ENCODE results near the gene NEGR1.

DNA sequence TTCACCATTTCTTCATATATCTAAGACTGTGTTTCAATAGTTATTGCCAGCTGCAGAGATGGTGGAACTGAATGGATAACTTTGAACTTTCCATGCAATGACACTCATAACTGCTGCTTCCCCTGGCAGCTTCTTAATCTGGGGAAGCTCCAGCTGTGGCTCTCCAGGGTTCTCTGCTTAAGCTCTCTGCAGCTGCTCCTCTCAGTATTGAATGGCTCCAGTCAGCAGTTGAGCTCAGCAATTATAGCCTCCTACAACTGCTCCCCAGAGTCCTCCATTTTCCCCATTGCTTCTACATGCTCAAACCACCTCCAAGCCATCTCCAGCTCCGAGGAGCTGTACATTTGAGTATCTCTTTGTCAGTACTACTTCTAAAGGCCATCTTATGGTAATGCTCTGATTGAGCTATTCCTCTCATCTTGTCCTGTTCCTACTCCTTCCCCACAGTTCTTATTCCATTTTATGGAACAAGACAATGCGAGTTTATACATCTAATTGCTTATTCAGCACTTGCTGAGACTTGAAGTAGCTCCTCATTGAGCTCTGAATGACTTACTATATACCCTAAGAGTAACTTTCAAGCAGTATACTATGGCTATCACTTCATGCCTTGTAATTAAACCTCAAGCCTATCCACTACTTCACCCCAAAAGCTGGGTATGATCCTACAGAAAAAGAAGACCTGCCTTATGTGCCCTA, 362.4 kb downstream of the NEGR1 start:
- TF ChIP-seq CTCF (IDR thresholded peaks at IDR 0.05 in 8 of 11, conservative IDR thresholded peaks at IDR 0.05 in 3 of 11) (no peak), POLR2A (IDR thresholded peaks at IDR 0.05) (no peak), POLR2AphosphoS5 (IDR thresholded peaks at IDR 0.05) (no peak)
